Retinal pigment epithelial cell (primary cell): Measurements from ENCODE around the gene ELK3.

Source experiments
- DNase-seq: peaks from one replicate; pipeline ENCODE4 v3.0.0-alpha.2; 2010; ENCODE audit warnings: low read depth
- H3K4me3 ChIP-seq: 2 replicates; pipeline ENCODE4 v1.5.1; 2011; ENCODE audit warnings: mild to moderate bottlenecking, low read length, control low read depth, moderate library complexity
- CTCF ChIP-seq: conservative IDR thresholded peaks from 2 replicates; pipeline ENCODE4 v1.5.1; 2011; ENCODE audit warnings: low read depth, low read length, control low read depth, inconsistent platforms

Gene ELK3

GRCh38 chr12:96226801-96227348 is 32.7 kb downstream of the ELK3 start:
- DNase-seq: no peak
- no peak for TF ChIP-seq CTCF
- no peak overlapping the region for H3K4me3 ChIP-seq

- no peak for DNase-seq
- H3K4me3 ChIP-seq: no peak overlapping the region
- TF ChIP-seq CTCF: no peak
Observed at GRCh38 chr12:96227365-96228106, 33.4 kb downstream of the ELK3 start.

GRCh38 chr12:96228566-96229248 is 34.5 kb downstream of the ELK3 start:
- H3K4me3 ChIP-seq: no peak overlapping the region
- TF ChIP-seq CTCF: no peak
- DNase-seq: no peak

- TF ChIP-seq CTCF: no peak
- no peak overlapping the region for H3K4me3 ChIP-seq
- no peak for DNase-seq
Observed at GRCh38 chr12:96230646-96231045, 36.5 kb downstream of the ELK3 start.

- no peak for TF ChIP-seq CTCF
- no peak overlapping the region for H3K4me3 ChIP-seq
- DNase-seq: no peak
Observed at GRCh38 chr12:96233168-96233567, 39.0 kb downstream of the ELK3 start.

GRCh38 chr12:96233939-96234461 is 39.8 kb downstream of the ELK3 start:
- no peak overlapping the region for H3K4me3 ChIP-seq
- no peak for DNase-seq
- TF ChIP-seq CTCF: no peak
